ENCODE data around the gene SLN.
A peak's percentile ranks its signal among the peaks of the same experiment; 100 is the strongest.

The SLN gene

DNA sequence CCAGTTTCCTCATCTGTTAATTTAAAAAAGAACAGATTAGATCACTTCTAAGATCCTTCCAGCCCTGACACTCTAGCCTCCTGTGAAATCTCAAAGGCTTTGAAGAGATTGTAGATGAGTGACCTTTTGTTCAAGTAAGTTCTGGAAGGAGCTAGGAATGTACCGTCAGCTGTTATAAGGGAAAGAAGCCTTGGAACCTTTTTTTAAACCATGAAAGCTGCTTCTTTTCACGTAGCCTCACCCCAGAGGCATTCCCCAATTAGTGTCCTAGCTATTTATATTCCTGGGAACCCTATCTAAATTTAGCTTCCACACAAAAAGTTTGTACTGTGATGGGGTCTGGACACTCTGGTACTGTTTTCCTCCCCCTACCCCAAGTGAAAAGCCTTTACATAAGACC lies 35.8 kb upstream of the SLN start:
- TF ChIP-seq, protein P1, sequence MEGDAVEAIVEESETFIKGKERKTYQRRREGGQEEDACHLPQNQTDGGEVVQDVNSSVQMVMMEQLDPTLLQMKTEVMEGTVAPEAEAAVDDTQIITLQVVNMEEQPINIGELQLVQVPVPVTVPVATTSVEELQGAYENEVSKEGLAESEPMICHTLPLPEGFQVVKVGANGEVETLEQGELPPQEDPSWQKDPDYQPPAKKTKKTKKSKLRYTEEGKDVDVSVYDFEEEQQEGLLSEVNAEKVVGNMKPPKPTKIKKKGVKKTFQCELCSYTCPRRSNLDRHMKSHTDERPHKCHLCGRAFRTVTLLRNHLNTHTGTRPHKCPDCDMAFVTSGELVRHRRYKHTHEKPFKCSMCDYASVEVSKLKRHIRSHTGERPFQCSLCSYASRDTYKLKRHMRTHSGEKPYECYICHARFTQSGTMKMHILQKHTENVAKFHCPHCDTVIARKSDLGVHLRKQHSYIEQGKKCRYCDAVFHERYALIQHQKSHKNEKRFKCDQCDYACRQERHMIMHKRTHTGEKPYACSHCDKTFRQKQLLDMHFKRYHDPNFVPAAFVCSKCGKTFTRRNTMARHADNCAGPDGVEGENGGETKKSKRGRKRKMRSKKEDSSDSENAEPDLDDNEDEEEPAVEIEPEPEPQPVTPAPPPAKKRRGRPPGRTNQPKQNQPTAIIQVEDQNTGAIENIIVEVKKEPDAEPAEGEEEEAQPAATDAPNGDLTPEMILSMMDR (IDR thresholded peaks at IDR 0.05): no peak

DNA sequence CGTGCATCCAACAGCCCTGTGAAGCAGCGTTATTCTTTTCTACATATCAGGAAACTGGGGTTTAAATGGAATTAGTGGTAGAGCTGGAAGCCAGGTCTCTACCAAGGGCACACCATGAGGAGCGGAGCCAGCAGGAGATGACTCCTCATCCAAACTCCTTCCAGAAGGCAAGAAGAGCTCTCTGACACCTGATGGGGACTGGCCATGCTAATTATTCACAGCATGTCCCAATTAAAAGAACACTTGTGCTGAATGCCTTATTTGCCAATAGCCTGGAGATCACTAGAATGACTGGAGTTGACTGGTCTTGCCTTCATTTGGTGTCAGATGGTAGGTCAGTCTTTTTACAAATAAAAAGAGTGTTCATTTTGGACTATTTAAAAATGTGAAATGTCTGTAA lies 32.9 kb upstream of the SLN start:
- TF ChIP-seq, protein P1 (IDR thresholded peaks at IDR 0.05): no peak

DNA sequence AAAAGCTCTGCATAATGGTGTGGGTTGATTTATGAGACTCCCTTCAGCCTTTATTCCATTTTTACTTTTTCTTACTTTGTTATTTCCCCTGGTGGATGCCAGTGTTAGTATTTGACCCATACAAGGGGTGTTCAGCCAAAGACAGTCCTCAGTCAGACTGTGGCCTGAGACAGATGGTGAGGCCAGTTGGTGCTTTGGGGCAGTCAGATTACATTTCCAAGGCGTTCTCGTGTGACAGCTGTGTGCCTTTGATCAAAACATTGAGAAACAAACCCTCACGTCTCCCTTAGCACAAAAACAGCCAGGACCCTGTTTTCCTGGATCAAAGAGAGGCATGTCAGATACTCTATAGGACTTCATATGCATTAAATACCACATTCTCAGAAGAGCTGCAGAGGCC lies 31.3 kb upstream of the SLN start:
- TF ChIP-seq, protein P1 (IDR thresholded peaks at IDR 0.05): no peak

DNA sequence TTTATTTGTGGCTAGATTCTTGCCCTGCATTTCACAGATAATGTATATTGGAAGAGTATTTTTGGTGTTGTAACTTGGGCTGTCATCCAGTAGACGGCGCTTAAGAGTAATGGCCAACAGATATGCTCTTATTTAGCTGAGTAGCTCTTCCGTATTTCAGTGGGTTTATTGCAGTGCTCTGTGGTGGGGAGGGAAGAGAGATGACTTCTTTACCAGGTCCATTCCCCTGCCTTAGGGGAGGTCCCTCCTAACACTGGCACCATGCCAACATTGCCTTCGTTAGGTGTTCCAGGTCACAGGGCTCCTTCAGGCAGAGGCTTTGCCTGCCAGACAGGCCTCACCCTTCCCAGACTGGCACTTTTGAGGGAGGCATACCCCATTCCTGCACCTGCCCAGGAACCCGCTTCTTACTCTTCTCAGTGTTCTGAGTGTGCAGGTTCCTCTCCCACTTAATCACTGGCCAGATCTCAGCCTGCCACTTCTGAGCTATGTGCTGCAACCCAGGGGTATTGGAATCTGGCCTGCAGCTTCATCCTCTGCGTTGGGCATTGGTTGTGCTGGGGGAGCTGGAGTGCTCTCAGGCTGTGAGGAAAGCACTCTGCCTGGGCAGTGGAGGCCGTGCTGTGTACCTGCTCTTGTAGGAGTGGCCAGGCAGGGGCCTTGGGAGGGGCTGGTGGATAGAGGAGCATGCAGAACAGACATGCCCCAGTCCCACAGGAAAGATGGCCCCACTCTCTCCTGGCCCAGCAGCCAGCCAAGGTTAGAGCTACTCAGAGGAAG lies 29.4 kb upstream of the SLN start:
- TF ChIP-seq, protein P1 (IDR thresholded peaks at IDR 0.05): peak; percentile 90

DNA sequence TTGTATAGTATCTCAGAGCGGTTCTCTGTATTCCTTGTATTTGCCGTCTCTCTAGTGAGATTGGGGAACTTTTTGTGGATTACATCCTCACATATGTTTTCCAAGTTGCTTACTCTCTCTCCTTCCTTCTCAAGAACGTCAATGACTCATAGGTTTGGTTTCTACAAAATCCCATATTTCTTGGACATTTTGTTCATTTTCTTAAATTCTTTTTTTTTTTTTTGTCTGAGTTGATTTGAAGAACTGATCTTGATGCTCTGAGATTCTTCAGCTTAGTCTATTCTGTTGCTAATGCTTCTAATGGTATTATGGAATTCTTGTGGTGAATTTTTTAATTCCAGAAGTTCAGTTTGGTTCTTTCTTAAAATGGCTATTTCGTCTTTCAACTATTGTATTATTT lies 28.4 kb upstream of the SLN start:
- TF ChIP-seq, protein P1 (IDR thresholded peaks at IDR 0.05): no peak

DNA sequence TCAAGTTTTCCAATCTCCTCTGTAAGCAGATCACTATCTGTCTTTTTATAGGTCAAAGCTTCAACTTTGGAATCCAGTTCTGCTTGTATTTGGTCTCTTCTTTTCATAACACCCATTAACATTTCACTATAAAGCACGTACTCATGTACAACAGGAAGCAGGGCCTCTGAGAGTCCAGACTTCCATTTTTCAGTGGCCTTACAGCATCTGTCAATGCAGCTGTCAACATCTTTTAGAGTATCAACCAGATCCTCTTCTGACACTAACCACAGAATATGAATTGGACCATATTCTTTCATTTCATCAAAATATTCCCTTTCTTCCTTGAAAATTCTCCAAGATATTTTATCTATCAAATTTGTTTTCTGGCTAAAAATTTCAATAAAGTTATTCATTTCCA lies 24.7 kb upstream of the SLN start:
- TF ChIP-seq, protein P1 (IDR thresholded peaks at IDR 0.05): no peak

DNA sequence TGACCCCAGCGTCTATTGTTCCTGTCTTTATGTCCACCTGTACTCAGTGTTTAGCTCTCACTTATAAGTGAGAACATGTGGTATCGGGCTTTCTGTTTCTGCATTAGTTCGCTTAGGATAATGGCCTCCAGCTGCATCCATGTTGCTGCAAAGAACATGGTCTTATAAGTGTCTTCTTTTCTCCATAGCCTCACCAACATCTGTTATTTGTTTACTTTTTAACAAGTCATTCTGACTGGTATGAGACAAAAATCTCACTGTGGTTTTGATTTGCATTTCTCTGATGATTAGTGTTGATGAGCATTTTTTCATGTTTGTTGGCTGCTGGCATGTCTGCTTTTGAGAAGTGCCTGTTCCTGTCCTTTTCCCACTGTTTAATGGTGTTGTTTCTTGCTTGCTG lies 21.7 kb upstream of the SLN start:
- TF ChIP-seq, protein P1 (IDR thresholded peaks at IDR 0.05): no peak

DNA sequence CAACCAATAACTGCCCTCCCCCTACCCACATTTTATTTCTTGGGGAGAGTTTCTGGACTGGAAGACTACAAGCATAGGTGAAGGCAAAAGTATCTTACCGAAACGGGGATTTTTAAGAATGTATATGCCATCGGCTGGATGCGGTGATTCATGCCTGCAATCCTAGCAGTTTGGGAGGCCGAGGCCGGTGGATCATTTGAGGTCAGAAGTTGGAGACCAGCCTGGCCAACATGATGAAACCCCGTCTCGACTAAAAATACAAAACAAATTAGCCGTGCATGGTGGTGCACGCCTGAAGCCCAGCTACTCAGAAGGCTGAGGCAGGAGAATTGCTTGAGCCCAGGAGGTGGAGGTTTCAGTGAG lies 20.8 kb upstream of the SLN start:
- TF ChIP-seq, protein P1 (IDR thresholded peaks at IDR 0.05): no peak
